ENCODE results near the gene DNAJC30. TPM values are rescaled to one million over a fixed set of nuclear protein-coding genes. Genes with fewer than 3 reads are reported as not detected.
A peak's percentile ranks its signal among the peaks of the same experiment; 100 is the strongest.

DNAJC30 gene
- total and polyA plus RNA-seq, 10 of the 15 experiments (the other 5 are each of a cell fraction or from before 2014, with no cell fraction given): 2.1 to 19.0 (median 7.9) TPM

- TF ChIP-seq, protein P1, sequence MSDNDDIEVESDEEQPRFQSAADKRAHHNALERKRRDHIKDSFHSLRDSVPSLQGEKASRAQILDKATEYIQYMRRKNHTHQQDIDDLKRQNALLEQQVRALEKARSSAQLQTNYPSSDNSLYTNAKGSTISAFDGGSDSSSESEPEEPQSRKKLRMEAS (IDR thresholded peaks at IDR 0.05; ENCODE audit: low read depth, low read length): 0 out of 2 replicates have a peak, but pooled peaks have one; percentile 66
- no peak for TF ChIP-seq ZNF217 (IDR thresholded peaks at IDR 0.05)
- TF ChIP-seq, protein P2, sequence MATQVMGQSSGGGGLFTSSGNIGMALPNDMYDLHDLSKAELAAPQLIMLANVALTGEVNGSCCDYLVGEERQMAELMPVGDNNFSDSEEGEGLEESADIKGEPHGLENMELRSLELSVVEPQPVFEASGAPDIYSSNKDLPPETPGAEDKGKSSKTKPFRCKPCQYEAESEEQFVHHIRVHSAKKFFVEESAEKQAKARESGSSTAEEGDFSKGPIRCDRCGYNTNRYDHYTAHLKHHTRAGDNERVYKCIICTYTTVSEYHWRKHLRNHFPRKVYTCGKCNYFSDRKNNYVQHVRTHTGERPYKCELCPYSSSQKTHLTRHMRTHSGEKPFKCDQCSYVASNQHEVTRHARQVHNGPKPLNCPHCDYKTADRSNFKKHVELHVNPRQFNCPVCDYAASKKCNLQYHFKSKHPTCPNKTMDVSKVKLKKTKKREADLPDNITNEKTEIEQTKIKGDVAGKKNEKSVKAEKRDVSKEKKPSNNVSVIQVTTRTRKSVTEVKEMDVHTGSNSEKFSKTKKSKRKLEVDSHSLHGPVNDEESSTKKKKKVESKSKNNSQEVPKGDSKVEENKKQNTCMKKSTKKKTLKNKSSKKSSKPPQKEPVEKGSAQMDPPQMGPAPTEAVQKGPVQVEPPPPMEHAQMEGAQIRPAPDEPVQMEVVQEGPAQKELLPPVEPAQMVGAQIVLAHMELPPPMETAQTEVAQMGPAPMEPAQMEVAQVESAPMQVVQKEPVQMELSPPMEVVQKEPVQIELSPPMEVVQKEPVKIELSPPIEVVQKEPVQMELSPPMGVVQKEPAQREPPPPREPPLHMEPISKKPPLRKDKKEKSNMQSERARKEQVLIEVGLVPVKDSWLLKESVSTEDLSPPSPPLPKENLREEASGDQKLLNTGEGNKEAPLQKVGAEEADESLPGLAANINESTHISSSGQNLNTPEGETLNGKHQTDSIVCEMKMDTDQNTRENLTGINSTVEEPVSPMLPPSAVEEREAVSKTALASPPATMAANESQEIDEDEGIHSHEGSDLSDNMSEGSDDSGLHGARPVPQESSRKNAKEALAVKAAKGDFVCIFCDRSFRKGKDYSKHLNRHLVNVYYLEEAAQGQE (IDR thresholded peaks at IDR 0.05; ENCODE audit: low read depth, low read length): no peak
- no peak for TF ChIP-seq SUZ12 (IDR thresholded peaks at IDR 0.05; ENCODE audit: unreplicated experiment)
- TF ChIP-seq HDGF (IDR thresholded peaks at IDR 0.05): 0 out of 2 replicates have a peak, but pooled peaks have one; percentile 55
- TF ChIP-seq ZBTB4 (CRISPR knock-in tag; IDR thresholded peaks at IDR 0.05): no peak
- TF ChIP-seq POLR2A (IDR thresholded peaks at IDR 0.05; ENCODE audit: low read depth, low read length): peak; percentile 97
- no peak for TF ChIP-seq E2F4 (IDR thresholded peaks at IDR 0.05; ENCODE audit: low read depth, low read length)
- no peak for TF ChIP-seq HSF1 (IDR thresholded peaks at IDR 0.05; ENCODE audit: low read depth, low read length)
- peak; percentile 42; the same call in 1 of the 2 replicates for TF ChIP-seq GATAD2B (conservative IDR thresholded peaks at IDR 0.05; ENCODE audit: low read depth)
- no peak for TF ChIP-seq GABPA (IDR thresholded peaks at IDR 0.05; ENCODE audit: low read depth)
- TF ChIP-seq SP1 (IDR thresholded peaks at IDR 0.05; ENCODE audit: low read depth, low read length): peak; percentile 85
- TF ChIP-seq STAT3 (IDR thresholded peaks at IDR 0.05; ENCODE audit: low read depth, low read length): no peak
- no peak for TF ChIP-seq JUNB (IDR thresholded peaks at IDR 0.05)
- TF ChIP-seq SIX5 (IDR thresholded peaks at IDR 0.05; ENCODE audit: low read depth, low read length, severe bottlenecking): peak; percentile 39
- no peak for TF ChIP-seq ZNF384 (IDR thresholded peaks at IDR 0.05; ENCODE audit: borderline replicate concordance, low read depth, low read length)
- TF ChIP-seq MXI1 (IDR thresholded peaks at IDR 0.05; ENCODE audit: low read depth, low read length): peak; percentile 96
- TF ChIP-seq, protein P3, sequence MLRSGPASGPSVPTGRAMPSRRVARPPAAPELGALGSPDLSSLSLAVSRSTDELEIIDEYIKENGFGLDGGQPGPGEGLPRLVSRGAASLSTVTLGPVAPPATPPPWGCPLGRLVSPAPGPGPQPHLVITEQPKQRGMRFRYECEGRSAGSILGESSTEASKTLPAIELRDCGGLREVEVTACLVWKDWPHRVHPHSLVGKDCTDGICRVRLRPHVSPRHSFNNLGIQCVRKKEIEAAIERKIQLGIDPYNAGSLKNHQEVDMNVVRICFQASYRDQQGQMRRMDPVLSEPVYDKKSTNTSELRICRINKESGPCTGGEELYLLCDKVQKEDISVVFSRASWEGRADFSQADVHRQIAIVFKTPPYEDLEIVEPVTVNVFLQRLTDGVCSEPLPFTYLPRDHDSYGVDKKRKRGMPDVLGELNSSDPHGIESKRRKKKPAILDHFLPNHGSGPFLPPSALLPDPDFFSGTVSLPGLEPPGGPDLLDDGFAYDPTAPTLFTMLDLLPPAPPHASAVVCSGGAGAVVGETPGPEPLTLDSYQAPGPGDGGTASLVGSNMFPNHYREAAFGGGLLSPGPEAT (IDR thresholded peaks at IDR 0.05; ENCODE audit: low read depth): peak; percentile 96
- no peak; the same call in 1 of the 2 replicates for TF ChIP-seq NFYA (IDR thresholded peaks at IDR 0.05; ENCODE audit: borderline replicate concordance, low read depth, low read length)
These were observed at the start of gene DNAJC30, which contains the start of gene BUD23 (continued) for GRCh38 chr7:73683056-73683787.
